Kidney epithelial cell (primary cell): ENCODE measurements around the gene PLCB2. TPM values are rescaled to one million over a fixed set of nuclear protein-coding genes. Genes with fewer than 3 reads are reported as not detected.

Experiments used
- DNase-seq: peaks from one replicate; pipeline ENCODE4 v3.0.0-alpha.2; 2010; ENCODE audit warnings: low read depth
- H3K27me3 ChIP-seq: 2 replicates; pipeline ENCODE4 v1.6.0; 2011; ENCODE audit warnings: low read length; ENCODE audit not compliant: control insufficient read depth, insufficient read depth
- H3K36me3 ChIP-seq: 2 replicates; pipeline ENCODE4 v1.5.1; 2011; ENCODE audit warnings: low read length; ENCODE audit not compliant: control insufficient read depth, insufficient read depth
- H3K4me3 ChIP-seq: 2 replicates; pipeline ENCODE4 v1.5.1; 2011; ENCODE audit warnings: low read depth, mild to moderate bottlenecking, control low read depth, low read length
- total RNA-seq: library from RNA; depleted of rRNA; stranded (reverse); fragments of >200 nt; gene quantifications from 2 replicates; pipeline ENCODE4 v1.2.3, GENCODE V29; 2015
- TF ChIP-seq, protein P1 (sequence below): IDR thresholded peaks from 2 replicates; pipeline ENCODE4 v1.5.1; 2011; ENCODE audit warnings: mild to moderate bottlenecking, moderate library complexity, low read length, control low read depth, inconsistent platforms; ENCODE audit not compliant: insufficient read depth, poor library complexity, severe bottlenecking

PLCB2 gene
- total RNA-seq, 1 donor from 2014 or later = 1.5 TPM

DNA sequence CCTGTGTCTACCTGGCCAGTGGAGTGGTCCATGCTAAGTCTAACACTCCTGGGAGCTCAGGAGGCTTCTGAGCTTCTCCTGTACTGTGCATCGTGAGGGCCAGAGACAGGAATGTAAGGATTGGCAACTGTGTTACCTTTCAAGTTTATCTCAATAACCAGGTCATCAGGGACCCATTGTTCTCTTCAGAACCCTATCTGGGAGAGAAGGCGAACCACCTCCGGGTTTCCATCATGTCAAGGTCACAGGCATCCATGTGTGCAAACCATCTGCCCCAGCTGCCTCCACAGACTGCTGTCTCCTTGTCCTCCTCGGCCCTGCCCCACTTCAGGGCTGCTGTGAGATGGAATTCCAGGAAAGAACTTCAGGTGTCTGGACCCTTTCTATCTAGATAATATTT, 30.8 kb downstream of the PLCB2 start:
- TF ChIP-seq, protein P1, sequence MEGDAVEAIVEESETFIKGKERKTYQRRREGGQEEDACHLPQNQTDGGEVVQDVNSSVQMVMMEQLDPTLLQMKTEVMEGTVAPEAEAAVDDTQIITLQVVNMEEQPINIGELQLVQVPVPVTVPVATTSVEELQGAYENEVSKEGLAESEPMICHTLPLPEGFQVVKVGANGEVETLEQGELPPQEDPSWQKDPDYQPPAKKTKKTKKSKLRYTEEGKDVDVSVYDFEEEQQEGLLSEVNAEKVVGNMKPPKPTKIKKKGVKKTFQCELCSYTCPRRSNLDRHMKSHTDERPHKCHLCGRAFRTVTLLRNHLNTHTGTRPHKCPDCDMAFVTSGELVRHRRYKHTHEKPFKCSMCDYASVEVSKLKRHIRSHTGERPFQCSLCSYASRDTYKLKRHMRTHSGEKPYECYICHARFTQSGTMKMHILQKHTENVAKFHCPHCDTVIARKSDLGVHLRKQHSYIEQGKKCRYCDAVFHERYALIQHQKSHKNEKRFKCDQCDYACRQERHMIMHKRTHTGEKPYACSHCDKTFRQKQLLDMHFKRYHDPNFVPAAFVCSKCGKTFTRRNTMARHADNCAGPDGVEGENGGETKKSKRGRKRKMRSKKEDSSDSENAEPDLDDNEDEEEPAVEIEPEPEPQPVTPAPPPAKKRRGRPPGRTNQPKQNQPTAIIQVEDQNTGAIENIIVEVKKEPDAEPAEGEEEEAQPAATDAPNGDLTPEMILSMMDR = no peak
- no peak for DNase-seq
- Histone ChIP-seq H3K4me3 (no peak overlapping the region), H3K36me3 (no peaks in the 10 kb centered on the region), H3K27me3 (peaks cover 51% of the 10 kb centered on the region)

DNA sequence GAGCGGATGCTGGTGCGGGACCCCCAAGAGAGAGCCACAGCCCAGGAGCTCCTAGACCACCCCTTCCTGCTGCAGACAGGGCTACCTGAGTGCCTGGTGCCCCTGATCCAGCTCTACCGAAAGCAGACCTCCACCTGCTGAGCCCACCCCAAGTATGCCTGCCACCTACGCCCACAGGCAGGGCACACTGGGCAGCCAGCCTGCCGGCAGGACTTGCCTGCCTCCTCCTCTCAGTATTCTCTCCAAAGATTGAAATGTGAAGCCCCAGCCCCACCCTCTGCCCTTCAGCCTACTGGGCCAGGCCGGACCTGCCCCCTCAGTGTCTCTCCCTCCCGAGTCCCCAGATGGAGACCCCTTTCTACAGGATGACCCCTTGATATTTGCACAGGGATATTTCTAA, 31.8 kb downstream of the PLCB2 start:
- no peak overlapping the region for H3K4me3 ChIP-seq
- H3K27me3 ChIP-seq = peaks cover 41% of the 10 kb centered on the region
- no peak for DNase-seq
- TF ChIP-seq, protein P1 = no peak
- no peaks in the 10 kb centered on the region for H3K36me3 ChIP-seq

DNA sequence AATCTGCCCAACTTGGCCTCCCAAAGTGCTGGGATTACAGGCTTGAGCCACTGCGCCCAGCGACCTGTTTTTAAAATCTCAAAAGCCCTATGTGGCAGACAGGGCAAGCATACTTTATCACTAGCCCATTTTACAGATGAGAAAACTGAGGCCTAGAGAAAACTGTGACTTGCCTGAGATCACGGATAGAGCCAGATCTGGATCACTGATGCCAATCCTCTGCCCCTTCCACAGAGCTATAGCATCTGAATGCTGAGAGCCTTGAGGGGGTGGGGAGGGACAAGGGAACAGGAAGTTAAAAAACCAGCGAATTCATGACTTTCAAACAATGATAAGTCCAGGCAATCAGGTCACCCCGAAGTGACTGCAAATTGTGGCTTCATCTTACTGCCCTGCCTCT, 32.2 kb downstream of the PLCB2 start:
- no peak for DNase-seq

DNA sequence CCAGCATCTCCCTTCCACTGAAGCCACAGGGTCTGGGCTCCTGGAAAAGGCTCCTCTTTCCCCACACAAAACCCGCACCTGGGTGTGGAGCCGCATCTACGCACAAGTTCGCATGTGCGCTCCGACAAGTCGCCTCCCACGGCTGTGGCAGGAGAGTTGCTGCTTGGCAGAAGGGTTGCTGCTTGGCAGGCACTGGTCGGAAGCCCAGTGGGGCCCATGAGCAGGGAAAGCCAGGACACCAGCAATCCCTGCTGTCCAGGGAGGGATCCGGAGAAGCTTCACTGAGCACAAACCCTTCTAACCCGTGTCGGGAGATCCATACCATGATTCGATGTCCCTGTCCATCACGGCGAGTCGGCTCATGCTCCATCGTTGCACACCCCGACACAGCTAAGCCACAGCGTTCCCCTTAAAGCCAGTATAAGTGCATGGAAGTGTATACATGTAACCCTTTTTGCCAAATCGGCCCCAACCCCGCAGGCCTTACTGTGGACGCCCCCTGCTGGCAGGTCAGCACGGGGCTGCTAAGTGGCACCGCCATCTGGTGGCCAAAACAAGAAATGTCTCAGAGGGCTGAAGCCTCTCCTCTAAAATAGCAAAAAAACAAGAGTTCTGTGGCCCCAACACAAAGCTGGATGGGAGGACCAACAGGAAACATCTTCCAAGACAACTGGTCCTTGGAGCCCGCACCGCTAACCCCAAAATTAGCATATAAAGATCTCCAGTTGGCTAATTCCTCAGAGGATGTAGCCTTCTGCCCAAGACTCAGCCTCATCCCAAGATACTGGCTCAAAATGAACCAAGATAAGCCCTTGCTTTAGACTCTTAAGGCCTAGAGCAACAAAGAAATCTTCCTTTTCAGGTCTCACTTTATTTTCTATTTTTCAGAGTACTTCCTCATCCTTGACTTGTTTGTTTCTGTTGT, 33.1 kb downstream of the PLCB2 start:
- no peak for DNase-seq
- Histone ChIP-seq H3K27me3 (peaks cover 28% of the 10 kb centered on the region), H3K36me3 (no peaks in the 10 kb centered on the region), H3K4me3 (no peak overlapping the region)
- TF ChIP-seq, protein P1 = peak; percentile 100

More for the DNA sequence above, 32.2 kb downstream of the PLCB2 start:
- TF ChIP-seq, protein P1 = no peak
- H3K36me3 ChIP-seq = no peaks in the 10 kb centered on the region
- H3K4me3 ChIP-seq = no peak overlapping the region
- peaks cover 37% of the 10 kb centered on the region for H3K27me3 ChIP-seq

DNA sequence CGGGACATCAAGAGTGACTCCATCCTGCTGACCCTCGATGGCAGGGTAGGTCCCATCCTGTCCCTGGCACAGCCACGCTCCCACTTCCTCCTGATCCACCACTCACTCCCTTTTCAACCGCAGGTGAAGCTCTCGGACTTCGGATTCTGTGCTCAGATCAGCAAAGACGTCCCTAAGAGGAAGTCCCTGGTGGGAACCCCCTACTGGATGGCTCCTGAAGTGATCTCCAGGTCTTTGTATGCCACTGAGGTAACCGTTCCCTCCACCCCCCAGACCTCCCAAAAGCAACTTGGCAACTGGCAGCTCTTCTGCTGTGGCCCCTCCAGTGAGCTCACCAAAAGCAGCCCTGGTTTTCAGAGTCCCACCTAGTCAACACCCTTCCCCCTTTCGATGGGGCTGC, 34.3 kb downstream of the PLCB2 start:
- Histone ChIP-seq H3K4me3 (no peak overlapping the region), H3K27me3 (peaks cover 16% of the 10 kb centered on the region), H3K36me3 (no peaks in the 10 kb centered on the region)
- no peak for DNase-seq
- TF ChIP-seq, protein P1 = no peak
